SK-N-MC (cell line): ENCODE results near the gene NTMT1.

ENCODE experiments used
- DNase-seq: peaks from one replicate; pipeline ENCODE4 v3.0.0-alpha.2; 2011; ENCODE audit warnings: low read depth, low spot score
- H3K27ac ChIP-seq: fragments of 200-600 bp; sonication (generic); 2 replicates; pipeline ENCODE4 v1.5.1; 2016; ENCODE audit warnings: mixed run types
- H3K36me3 ChIP-seq: fragments of 200-600 bp; sonication (generic); 2 replicates; pipeline ENCODE4 v1.6.1; 2017; ENCODE audit warnings: antibody characterized with exemption, low read length, mixed read lengths; ENCODE audit not compliant: insufficient read depth
- H3K4me3 ChIP-seq: fragments of 200-600 bp; sonication (generic); 2 replicates; pipeline ENCODE4 v1.5.1; 2016
- H3K9ac ChIP-seq: fragments of 200-600 bp; sonication (generic); 2 replicates; pipeline ENCODE4 v1.8.0; 2017; ENCODE audit warnings: mixed run types, mixed read lengths; ENCODE audit not compliant: insufficient read length
- H3K9me3 ChIP-seq: fragments of 200-600 bp; sonication (generic); 2 replicates; pipeline ENCODE4 v1.6.1; 2017; ENCODE audit warnings: low read depth, mild to moderate bottlenecking, antibody characterized with exemption, low read length, moderate library complexity, mixed read lengths
- EZH2 ChIP-seq: fragments of 200-600 bp; sonication (generic); IDR thresholded peaks from one replicate; pipeline ENCODE4 v1.6.1; 2017; ENCODE audit warnings: antibody characterized with exemption
- FOXP2 ChIP-seq: optimal IDR thresholded peaks from 2 replicates; pipeline ENCODE3; 2011; ENCODE audit warnings: mild to moderate bottlenecking, moderate library complexity; ENCODE audit not compliant: insufficient read depth; ENCODE audit errors: extremely low read length, control extremely low read depth
- POLR2AphosphoS5 ChIP-seq: IDR thresholded peaks from 2 replicates; pipeline ENCODE4 v1.6.1; 2012; ENCODE audit warnings: mild to moderate bottlenecking, low read depth, low read length, borderline replicate concordance

Gene NTMT1

GRCh38 chr9:129612123-129612522 lies 13.8 kb upstream of the NTMT1 start:
- DNase-seq: no peak
- H3K9me3 ChIP-seq: no peaks in the 10 kb centered on the region
- no peaks in the 10 kb centered on the region for H3K36me3 ChIP-seq
- no peak overlapping the region for H3K9ac ChIP-seq
- no peak overlapping the region for H3K4me3 ChIP-seq
- TF ChIP-seq EZH2: no peak
- TF ChIP-seq POLR2AphosphoS5: no peak
- TF ChIP-seq FOXP2: no peak
- no peak overlapping the region for H3K27ac ChIP-seq

- no peak overlapping the region for H3K4me3 ChIP-seq
- TF ChIP-seq FOXP2 (no peak), EZH2 (no peak), POLR2AphosphoS5 (no peak)
- H3K27ac ChIP-seq: no peak overlapping the region
- H3K36me3 ChIP-seq: no peaks in the 10 kb centered on the region
- H3K9ac ChIP-seq: no peak overlapping the region
- DNase-seq: no peak
- no peaks in the 10 kb centered on the region for H3K9me3 ChIP-seq
Measured at GRCh38 chr9:129612815-129613519, 13.0 kb upstream of the NTMT1 start.

GRCh38 chr9:129613520-129614175 lies 12.3 kb upstream of the NTMT1 start:
- no peak for DNase-seq
- Histone ChIP-seq H3K9ac (no peak overlapping the region), H3K27ac (no peak overlapping the region), H3K4me3 (no peak overlapping the region), H3K9me3 (no peaks in the 10 kb centered on the region), H3K36me3 (no peaks in the 10 kb centered on the region)
- TF ChIP-seq FOXP2: no peak

GRCh38 chr9:129614932-129615331 lies 11.0 kb upstream of the NTMT1 start:
- TF ChIP-seq EZH2: no peak
- no peak for TF ChIP-seq FOXP2
- no peak for TF ChIP-seq POLR2AphosphoS5

GRCh38 chr9:129615407-129616285 lies 10.3 kb upstream of the NTMT1 start:
- no peak for TF ChIP-seq EZH2
- TF ChIP-seq FOXP2: no peak
- no peak for TF ChIP-seq POLR2AphosphoS5
- no peak overlapping the region for H3K4me3 ChIP-seq
- no peak overlapping the region for H3K9ac ChIP-seq
- no peaks in the 10 kb centered on the region for H3K36me3 ChIP-seq
- DNase-seq: no peak
- H3K9me3 ChIP-seq: no peaks in the 10 kb centered on the region
- no peak overlapping the region for H3K27ac ChIP-seq

More at GRCh38 chr9:129614932-129615331, 11.0 kb upstream of the NTMT1 start:
- H3K9me3 ChIP-seq: no peaks in the 10 kb centered on the region
- H3K4me3 ChIP-seq: no peak overlapping the region
- no peak overlapping the region for H3K27ac ChIP-seq
- no peak for DNase-seq
- no peak overlapping the region for H3K9ac ChIP-seq
- no peaks in the 10 kb centered on the region for H3K36me3 ChIP-seq

- H3K36me3 ChIP-seq: no peaks in the 10 kb centered on the region
- TF ChIP-seq POLR2AphosphoS5 (no peak), EZH2 (no peak), FOXP2 (no peak)
- H3K9ac ChIP-seq: no peak overlapping the region
- no peak for DNase-seq
- no peaks in the 10 kb centered on the region for H3K9me3 ChIP-seq
- no peak overlapping the region for H3K4me3 ChIP-seq
- H3K27ac ChIP-seq: no peak overlapping the region
Measured at GRCh38 chr9:129617167-129617566, 8.8 kb upstream of the NTMT1 start.

- TF ChIP-seq POLR2AphosphoS5 (peak; percentile 50; the same call in 1 of the 2 replicates), FOXP2 (no peak)
- Histone ChIP-seq H3K9me3 (no peaks in the 10 kb centered on the region), H3K4me3 (peak overlapping the region; percentile 77), H3K36me3 (no peaks in the 10 kb centered on the region), H3K27ac (0 out of 2 replicates have a peak overlapping the region, but pooled peaks have one; percentile 19), H3K9ac (peak overlapping the region; percentile 77)
- no peak for DNase-seq
Measured at GRCh38 chr9:129619787-129620668, 5.9 kb upstream of the NTMT1 start.
